Hepatocyte (in vitro differentiated cells): ENCODE results near the gene PLXNA2. TPM values are rescaled to one million over a fixed set of nuclear protein-coding genes. Genes with fewer than 3 reads are reported as not detected.

Source experiments
- DNase-seq: peaks from one replicate; pipeline ENCODE4 v3.0.0-alpha.2; 2016; ENCODE audit warnings: low spot score
- H2AFZ ChIP-seq: fragments of 200-600 bp; sonication (generic); 2 replicates; pipeline ENCODE4 v1.6.0; 2016; ENCODE audit warnings: antibody characterized with exemption, mild to moderate bottlenecking
- H3K27ac ChIP-seq: fragments of 200-600 bp; sonication (generic); 2 replicates; pipeline ENCODE4 v1.5.1; 2016; ENCODE audit warnings: mild to moderate bottlenecking
- H3K27me3 ChIP-seq: fragments of 200-600 bp; sonication (generic); 2 replicates; pipeline ENCODE4 v1.6.1; 2016
- H3K36me3 ChIP-seq: fragments of 200-600 bp; sonication (generic); replicated peaks from 2 replicates; pipeline ENCODE4 v1.5.1; 2016; ENCODE audit warnings: low read depth; ENCODE audit not compliant: insufficient read depth
- H3K4me1 ChIP-seq: fragments of 200-600 bp; sonication (generic); 2 replicates; pipeline ENCODE4 v1.5.1; 2016; ENCODE audit warnings: mild to moderate bottlenecking, moderate library complexity; ENCODE audit not compliant: insufficient read depth
- H3K4me2 ChIP-seq: fragments of 200-600 bp; sonication (generic); 2 replicates; pipeline ENCODE4 v1.6.0; 2016
- H3K4me3 ChIP-seq: fragments of 200-600 bp; sonication (generic); 2 replicates; pipeline ENCODE4 v1.5.1; 2016; ENCODE audit warnings: mild to moderate bottlenecking
- H3K79me2 ChIP-seq: fragments of 200-600 bp; sonication (generic); 2 replicates; pipeline ENCODE4 v1.6.0; 2017; ENCODE audit warnings: mild to moderate bottlenecking
- H3K9me2 ChIP-seq: fragments of 200-600 bp; sonication (generic); replicated peaks from 2 replicates; pipeline ENCODE4 v1.6.0; 2017; ENCODE audit warnings: mild to moderate bottlenecking; ENCODE audit not compliant: insufficient read depth
- H3K9me3 ChIP-seq: fragments of 200-600 bp; sonication (generic); 2 replicates; pipeline ENCODE4 v1.5.1; 2016; ENCODE audit warnings: low read depth, mild to moderate bottlenecking
- H4K20me1 ChIP-seq: fragments of 200-600 bp; sonication (generic); 2 replicates; pipeline ENCODE4 v1.6.0; 2016; ENCODE audit warnings: mild to moderate bottlenecking; ENCODE audit not compliant: insufficient read depth, poor library complexity, severe bottlenecking
- EZH2 ChIP-seq: fragments of 200-600 bp; sonication (generic); IDR thresholded peaks from 2 replicates; pipeline ENCODE4 v1.6.1; 2016; ENCODE audit warnings: antibody characterized with exemption, mild to moderate bottlenecking, borderline replicate concordance
- EZH2phosphoT487 ChIP-seq: fragments of 200-600 bp; sonication (generic); IDR thresholded peaks from one replicate; pipeline ENCODE4 v1.6.1; 2018; ENCODE audit warnings: antibody characterized with exemption, mild to moderate bottlenecking, low read depth, moderate library complexity; ENCODE audit not compliant: unreplicated experiment, severe bottlenecking
- WGBS: methylation state at CpG from one replicate; pipeline ENCODE4 v1.1.6; 2016; ENCODE audit warnings: low lambda C conversion rate; ENCODE audit errors: missing lambda C conversion rate; 5-methylcytosine and 5-hydroxymethylcytosine counted together
- polyA plus RNA-seq: library from polyadenylated mRNA; unstranded; fragments of >200 nt; fragmentation: Nextera tagmentation; extraction: Ambion mirVana; gene quantifications from 2 replicates; pipeline ENCODE4 v1.2.1, GENCODE V29; 2016
- total RNA-seq: library from RNA; depleted of rRNA; stranded (reverse); fragments of >200 nt; gene quantifications from 2 replicates; pipeline ENCODE4 v1.2.3, GENCODE V29; 2014
- TF ChIP-seq, protein P1 (sequence below): fragments of 200-600 bp; sonication (generic); IDR thresholded peaks from 2 replicates; pipeline ENCODE4 v1.5.1; 2016; ENCODE audit warnings: antibody characterized with exemption, mild to moderate bottlenecking; ENCODE audit not compliant: poor library complexity

PLXNA2 gene
- total and polyA plus RNA-seq, 2 experiments from 2014 or later: 9.8 to 13.1 TPM

DNA sequence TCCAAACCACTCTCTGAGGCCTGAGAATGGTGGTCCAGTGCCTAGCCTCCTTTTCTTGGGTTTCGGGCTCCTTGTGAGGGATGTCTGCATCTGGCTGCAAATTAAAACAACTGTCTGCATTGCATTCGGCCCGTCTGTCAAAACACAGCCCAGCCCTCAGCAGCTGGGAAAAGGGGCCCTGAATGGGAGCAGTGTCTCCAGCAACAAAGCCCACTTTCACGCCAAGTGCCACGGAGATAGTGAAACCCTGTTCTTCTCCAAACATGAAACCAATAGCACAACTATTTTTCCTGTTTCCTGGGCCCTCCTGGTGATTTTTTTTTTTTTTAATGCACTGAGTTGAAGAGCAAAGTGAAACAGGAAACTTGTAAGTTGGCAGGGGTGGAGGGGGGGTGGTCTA lies 138.4 kb downstream of the PLXNA2 start:
- H3K9me2 ChIP-seq: no peaks in the 10 kb centered on the region
- H4K20me1 ChIP-seq: no peaks in the 10 kb centered on the region
- no peaks in the 10 kb centered on the region for H3K79me2 ChIP-seq
- H3K9me3 ChIP-seq: no peaks in the 10 kb centered on the region
- H3K4me1 ChIP-seq: peaks cover 19% of the 10 kb centered on the region
- no peak overlapping the region for H3K4me3 ChIP-seq
- H3K4me2 ChIP-seq: no peak overlapping the region
- H3K27me3 ChIP-seq: no peaks in the 10 kb centered on the region
- 53% methylated on average over 5 of the region's 5 CpGs for WGBS
- DNase-seq: no peak
- H2AFZ ChIP-seq: no peak overlapping the region
- no peaks in the 10 kb centered on the region for H3K36me3 ChIP-seq
- H3K27ac ChIP-seq: no peak overlapping the region
- TF ChIP-seq, protein P1, sequence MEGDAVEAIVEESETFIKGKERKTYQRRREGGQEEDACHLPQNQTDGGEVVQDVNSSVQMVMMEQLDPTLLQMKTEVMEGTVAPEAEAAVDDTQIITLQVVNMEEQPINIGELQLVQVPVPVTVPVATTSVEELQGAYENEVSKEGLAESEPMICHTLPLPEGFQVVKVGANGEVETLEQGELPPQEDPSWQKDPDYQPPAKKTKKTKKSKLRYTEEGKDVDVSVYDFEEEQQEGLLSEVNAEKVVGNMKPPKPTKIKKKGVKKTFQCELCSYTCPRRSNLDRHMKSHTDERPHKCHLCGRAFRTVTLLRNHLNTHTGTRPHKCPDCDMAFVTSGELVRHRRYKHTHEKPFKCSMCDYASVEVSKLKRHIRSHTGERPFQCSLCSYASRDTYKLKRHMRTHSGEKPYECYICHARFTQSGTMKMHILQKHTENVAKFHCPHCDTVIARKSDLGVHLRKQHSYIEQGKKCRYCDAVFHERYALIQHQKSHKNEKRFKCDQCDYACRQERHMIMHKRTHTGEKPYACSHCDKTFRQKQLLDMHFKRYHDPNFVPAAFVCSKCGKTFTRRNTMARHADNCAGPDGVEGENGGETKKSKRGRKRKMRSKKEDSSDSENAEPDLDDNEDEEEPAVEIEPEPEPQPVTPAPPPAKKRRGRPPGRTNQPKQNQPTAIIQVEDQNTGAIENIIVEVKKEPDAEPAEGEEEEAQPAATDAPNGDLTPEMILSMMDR: no peak
- TF ChIP-seq EZH2phosphoT487: no peak
- TF ChIP-seq EZH2: no peak

DNA sequence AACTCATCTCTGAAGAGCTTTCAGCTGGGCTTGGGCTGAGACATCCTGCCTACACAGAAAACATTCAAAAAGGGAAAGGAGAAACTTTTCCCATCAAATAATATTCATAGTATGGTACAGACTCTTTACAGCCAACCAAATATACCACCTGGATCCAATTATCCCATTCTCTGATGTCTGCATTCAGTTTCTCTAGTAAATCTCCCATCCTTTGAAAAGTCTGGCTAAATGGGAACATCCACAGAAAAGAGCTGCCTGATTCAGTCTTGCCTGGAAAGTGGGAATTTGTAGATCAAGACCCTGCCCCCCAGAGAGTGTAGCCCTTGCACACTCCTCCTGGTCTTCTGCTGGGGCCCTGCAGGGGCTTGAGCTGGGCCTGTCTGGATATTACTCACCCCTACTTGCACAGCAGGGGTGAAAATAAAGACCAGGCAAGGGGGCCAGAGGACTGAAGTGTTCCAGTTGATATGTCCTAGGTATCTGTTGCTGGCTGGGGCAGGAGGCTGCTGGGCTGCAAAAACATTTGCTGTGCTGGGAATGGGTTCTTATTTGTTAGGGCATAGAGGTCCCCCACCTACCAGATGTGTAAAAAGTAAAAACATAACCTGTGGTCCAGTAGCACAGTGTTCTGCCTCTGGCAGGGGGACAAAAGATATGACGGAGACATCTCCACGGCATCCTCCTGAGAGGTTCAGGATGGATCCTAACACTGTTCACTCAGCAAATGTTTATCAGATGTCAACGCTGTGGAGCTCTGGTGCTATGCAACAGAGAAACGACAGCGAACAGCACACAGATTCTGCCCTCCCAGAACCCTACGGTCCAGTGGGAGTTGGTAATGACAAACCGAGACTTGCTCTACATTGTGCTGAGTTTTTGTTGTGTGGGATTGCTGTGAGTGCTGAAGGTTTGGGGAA lies 140.3 kb downstream of the PLXNA2 start:
- DNase-seq: no peak
- Histone ChIP-seq H3K27me3 (no peaks in the 10 kb centered on the region), H3K4me2 (no peak overlapping the region), H4K20me1 (no peaks in the 10 kb centered on the region), H3K79me2 (no peaks in the 10 kb centered on the region), H3K27ac (no peak overlapping the region), H2AFZ (no peak overlapping the region), H3K9me2 (no peaks in the 10 kb centered on the region), H3K36me3 (no peaks in the 10 kb centered on the region), H3K4me1 (peaks cover 25% of the 10 kb centered on the region), H3K4me3 (no peak overlapping the region), H3K9me3 (no peaks in the 10 kb centered on the region)
- 69% methylated on average over 7 of the region's 7 CpGs for WGBS
- TF ChIP-seq, protein P1: no peak
- no peak for TF ChIP-seq EZH2
- no peak for TF ChIP-seq EZH2phosphoT487

DNA sequence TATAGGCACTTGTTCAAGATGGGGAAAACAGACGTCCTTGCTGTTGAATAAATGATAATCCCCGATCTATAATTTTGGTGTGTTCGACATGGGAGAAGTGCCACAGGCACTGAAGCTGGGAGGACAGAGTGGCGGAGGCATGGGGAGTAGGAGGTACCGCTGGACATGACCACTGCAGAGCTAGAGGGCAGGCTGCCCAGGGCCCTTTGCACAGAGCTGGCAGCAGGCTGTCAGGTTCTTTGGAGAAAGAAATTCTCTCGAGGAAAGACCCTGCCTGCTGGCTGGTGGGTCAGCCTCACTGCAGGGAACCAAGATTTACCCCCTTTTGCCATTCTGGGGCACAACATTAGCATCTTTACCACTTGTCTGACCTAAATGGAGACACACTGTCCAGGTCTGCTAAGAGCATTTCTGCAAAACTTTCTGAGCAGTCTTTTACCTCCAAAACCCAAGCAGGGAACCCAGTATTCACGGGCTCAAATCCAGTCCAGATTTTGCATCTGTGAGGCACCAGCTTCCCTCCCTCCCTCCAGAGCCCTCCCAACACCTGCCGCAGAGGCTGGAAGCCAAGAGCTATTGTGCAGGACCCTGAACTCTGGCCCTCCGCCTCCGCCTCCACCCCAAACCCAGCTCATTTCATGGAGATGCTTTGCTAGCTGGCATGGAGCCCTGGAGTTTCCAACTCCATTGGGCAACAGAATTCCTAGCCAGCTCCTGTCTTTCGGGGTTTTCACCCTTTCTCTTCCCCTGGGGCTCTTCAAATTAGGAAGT lies 142.3 kb downstream of the PLXNA2 start:
- TF ChIP-seq EZH2phosphoT487: no peak
- no peak for TF ChIP-seq EZH2
- TF ChIP-seq, protein P1: no peak
- H3K27me3 ChIP-seq: no peaks in the 10 kb centered on the region
- peak overlapping the region; percentile 15 for H3K4me2 ChIP-seq
- no peaks in the 10 kb centered on the region for H3K9me3 ChIP-seq
- no peak overlapping the region for H2AFZ ChIP-seq
- H3K79me2 ChIP-seq: no peaks in the 10 kb centered on the region
- DNase-seq: no peak
- no peaks in the 10 kb centered on the region for H3K9me2 ChIP-seq
- H3K36me3 ChIP-seq: no peaks in the 10 kb centered on the region
- no peak overlapping the region for H3K4me3 ChIP-seq
- WGBS: 76% methylated on average over 11 of the region's 11 CpGs
- H4K20me1 ChIP-seq: no peaks in the 10 kb centered on the region
- peaks cover 15% of the 10 kb centered on the region for H3K4me1 ChIP-seq
- H3K27ac ChIP-seq: no peak overlapping the region
